RPMI7951 (cell line): ENCODE data around the gene SLC6A18. TPM values are rescaled to one million over a fixed set of nuclear protein-coding genes. Genes with fewer than 3 reads are reported as not detected.

Source experiments
- DNase-seq: peaks from one replicate; pipeline ENCODE4 v3.0.0-alpha.2; 2012; ENCODE audit warnings: low read depth
- total RNA-seq: library from RNA; depleted of rRNA; stranded (reverse); fragments of >200 nt; shearing (Covaris generic); gene quantifications from 2 replicates; pipeline ENCODE4 v1.2.3, GENCODE V29; 2014

SLC6A18 gene
- total RNA-seq, 1 experiment from 2014 or later, result not detected

DNA sequence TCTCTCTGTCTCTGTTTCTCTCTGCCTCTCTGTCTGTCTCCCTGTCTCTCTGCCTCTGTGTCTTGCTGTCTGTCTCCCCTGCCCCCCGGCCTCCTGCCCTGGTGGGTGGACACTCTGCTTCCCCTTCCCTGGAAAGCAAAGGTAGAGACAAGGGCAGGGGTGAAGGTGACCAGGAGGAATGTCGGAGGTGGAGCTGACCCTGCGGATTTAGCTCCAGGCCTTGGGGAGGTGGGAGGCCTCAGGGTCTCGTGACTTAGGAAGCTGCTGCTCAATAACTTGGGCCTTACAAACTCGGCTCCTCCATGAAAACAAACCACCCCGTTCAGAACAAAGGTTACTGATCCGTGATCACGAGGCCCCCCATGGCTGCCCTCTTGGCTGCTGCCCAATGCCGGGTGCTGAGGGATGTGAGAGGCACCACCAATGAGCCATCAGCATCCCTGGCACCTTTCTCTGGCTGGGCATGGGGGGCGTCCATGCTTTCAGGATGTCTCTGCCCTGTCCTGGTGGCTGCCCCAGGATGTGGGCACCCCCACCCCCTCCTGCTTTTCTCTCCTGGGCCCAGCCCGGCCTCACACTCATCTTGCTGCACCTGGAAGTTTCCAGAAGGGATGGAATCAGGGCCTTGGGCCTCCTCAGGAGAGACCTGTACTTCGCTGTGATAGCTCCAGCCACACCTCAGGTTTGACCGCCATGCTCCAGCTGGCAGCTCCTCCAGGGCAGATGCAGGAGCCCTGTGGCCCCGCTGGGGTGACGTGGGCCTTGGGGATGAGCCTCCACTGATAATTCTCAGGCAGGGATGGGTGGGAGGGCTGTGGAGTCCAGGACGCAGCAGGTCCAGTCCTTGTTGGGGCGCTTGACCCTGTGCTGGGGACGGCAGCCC lies 38.6 kb upstream of the SLC6A18 start:
- no peak for DNase-seq

DNA sequence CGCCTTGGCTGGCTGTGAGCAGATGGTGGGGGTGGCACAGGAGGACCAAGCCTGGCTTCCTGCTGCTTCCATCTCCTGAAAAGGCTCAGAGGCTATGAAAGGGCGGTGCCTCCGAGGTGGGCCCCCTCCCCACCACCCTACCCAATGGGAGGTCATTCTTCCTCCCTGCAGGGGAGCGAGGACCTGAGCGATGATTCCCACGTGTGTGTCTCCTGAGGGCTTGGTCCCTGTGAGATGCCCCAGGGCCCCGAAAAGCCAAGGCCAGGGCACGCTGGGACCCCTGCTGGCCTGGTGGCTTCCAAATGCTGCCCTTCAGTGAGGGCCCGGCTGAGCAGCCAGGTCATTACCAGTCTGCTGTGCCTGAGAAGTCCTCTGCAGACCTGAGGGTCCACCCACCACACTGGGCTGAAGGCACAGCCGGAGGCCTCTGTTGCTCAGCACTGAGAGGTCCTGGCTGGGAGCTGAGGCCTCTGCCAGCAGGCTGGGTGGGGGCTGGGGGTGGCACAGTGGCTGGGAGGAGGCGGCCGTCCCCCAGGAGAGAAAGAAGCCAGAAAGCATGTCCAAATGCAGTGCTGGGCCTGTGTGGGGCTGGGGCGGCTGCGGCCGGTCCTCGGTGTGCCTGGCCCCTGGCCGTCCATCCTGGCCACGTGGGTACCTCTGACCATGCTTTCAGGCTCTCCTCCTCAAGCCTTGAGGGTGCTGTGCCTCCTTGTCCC lies 37.8 kb upstream of the SLC6A18 start:
- DNase-seq, result no peak

DNA sequence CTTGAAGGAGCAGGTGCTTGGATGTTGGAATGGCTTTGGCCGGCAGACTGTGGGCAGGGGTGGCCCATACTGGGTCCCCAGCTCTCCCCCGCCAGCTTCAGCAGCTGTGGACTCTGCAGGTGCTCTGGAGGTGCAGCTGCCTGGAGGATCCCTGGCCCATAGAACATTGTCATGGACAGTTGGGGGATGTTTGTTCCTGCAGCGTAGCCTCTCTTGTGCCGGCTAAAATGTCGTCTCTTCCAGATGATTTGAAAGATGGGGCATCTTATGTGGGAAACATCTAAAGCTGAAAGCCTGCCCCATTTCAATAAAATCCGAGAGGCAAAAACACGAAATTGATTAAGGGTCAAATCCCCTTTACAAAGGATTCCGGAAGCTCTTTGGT lies 37.2 kb upstream of the SLC6A18 start:
- no peak for DNase-seq

- no peak for DNase-seq
Observed at GRCh38 chr5:1188464-1188863, 36.7 kb upstream of the SLC6A18 start.

DNA sequence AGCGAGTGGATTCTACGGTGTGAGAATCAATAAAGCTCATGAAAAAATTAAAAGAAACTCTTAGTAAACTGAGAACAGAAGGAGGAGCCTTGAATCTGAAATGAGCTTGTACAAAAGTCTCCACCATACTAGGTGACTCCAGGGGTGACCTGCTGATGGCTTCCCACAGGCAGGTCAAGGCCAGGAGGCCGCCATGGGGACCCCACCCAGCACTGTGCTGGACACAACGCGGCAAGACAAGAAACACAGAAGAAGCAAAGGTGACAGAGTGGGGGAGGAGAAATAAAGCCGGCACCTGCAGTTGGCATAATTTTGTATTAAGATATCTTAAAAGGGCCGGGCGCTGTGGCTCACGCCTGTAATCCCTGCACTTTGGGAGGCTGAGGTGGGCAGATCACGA lies 35.9 kb upstream of the SLC6A18 start:
- DNase-seq, result no peak

- DNase-seq, result no peak
Observed at GRCh38 chr5:1190278-1190677, 34.9 kb upstream of the SLC6A18 start.

GRCh38 chr5:1190837-1191239 lies 34.3 kb upstream of the SLC6A18 start:
- no peak for DNase-seq

- no peak for DNase-seq
Observed at GRCh38 chr5:1192971-1193590, 32.1 kb upstream of the SLC6A18 start.

GRCh38 chr5:1193591-1193985 lies 31.6 kb upstream of the SLC6A18 start:
- DNase-seq, result no peak

GRCh38 chr5:1194378-1194777 lies 30.8 kb upstream of the SLC6A18 start:
- DNase-seq, result no peak

DNA sequence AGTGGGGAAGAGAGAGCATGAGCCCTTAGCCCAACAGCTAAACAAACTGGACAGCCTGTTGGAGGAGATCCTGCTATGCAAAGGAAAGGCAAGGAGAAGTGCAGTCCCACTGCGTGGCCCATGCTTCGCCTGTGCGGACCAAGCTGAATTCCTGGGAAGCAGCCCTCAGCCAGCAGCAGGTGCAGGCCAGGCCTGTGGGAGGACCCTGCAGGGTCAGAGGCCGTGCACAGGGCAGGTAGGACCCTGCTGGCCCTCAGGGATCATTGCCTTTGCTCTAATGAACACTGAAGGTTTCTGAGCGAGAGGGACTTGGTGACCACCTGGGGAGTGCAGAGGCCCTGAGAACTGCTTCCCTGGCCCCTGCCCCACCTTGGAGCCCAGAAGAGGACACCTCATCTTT lies 29.7 kb upstream of the SLC6A18 start:
- DNase-seq, result no peak

GRCh38 chr5:1195916-1196315 lies 29.3 kb upstream of the SLC6A18 start:
- no peak for DNase-seq

GRCh38 chr5:1196562-1196961 lies 28.6 kb upstream of the SLC6A18 start:
- no peak for DNase-seq

DNA sequence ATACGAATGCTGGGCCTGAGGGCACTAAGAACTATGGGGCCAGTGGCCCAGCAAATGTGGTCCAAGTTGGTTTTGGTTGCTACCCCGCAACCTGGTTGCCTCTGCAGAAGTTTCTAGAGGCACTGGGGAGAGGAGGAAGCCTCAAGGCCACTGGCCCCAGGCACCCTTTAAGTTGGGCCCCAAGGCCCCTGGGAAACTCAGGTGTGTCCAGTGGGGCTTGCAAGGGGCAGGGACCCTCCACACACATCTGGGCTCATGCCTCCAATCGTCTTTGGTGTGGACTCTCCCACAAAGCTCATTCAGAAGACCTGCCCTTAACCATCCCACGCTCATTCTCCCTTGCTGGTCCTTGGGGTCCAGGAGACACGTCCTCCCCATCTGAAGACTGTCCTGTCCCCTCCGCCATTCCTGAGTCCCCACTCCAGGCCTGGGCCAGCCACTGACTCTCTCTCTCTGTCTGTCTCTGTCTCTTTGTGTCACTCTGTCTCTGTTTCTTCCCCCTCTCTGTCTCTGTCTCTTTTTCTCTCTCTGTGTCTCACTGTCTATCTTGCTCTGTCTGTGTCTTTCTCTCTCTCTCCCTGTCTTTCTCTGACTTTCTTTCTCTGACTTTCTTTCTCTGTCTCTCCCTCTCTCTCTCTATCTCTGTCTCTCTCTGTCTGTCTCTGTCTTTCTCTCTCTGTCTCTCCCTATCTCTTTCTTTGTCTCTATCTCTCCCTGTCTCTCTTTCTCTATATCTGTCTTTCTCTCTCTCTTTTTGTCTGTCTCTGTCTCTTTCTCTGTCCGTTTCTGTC lies 27.1 kb upstream of the SLC6A18 start:
- DNase-seq, result no peak

DNA sequence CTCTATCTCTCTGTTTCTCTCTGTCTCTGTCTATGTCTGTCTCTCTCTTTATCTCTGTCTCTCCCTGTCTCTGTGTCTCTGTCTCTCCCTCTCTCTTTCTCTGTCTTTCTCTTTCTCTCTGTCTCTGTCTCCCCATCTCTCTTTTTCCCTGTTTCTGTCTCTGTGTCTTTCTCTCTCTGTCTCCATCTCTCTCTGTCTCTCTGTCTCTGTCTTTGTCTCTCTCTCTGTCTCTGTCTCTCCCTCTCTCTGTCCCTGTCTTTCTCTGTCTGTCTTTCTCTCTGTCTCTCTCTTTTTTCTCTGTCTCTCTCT lies 25.9 kb upstream of the SLC6A18 start:
- DNase-seq, result no peak

GRCh38 chr5:1199649-1200494 lies 25.3 kb upstream of the SLC6A18 start:
- no peak for DNase-seq

DNA sequence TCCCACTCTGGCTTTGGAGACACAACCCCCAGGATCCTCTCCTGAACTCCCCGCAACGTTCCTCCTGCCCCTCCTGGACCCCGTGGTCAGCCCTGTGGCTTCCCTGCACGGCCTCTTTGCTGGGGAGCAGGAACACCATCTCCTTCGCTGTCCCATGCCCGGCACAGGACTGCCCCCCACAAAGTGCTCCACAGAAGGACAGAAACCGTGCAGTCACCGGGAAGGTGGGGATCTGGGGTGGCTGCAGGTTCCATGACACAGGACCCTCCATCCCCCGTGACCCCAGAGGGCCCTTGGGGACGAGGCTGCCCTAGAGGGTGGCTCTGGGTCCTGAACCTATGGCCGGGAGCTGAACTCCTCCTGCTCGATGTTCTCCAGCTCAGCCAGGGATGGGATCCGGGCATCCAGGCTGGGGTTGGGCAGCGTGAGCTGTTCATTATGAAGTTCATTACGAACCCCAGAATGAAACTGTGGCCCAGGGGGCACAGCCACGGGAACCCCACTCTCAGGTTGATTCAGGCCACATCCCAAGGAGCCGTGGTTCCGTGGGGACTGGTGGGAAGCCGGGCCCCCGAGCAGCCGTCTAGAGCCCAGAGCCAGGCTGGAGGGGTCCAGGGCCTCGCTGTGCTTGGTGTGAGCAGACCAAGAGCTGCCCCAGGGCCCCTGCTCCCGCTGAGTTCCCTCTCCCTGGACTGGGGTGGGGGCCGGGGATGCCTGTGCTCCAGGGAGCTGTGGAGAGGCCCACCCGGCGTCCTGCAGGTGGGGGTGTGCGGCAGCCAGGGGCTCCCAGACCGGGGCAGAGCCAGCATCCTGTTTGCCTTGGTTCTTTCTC lies 24.5 kb upstream of the SLC6A18 start:
- DNase-seq, result no peak

- no peak for DNase-seq
Observed at GRCh38 chr5:1201327-1202025, 23.7 kb upstream of the SLC6A18 start, which contains the start of gene SLC6A19. TSS of gene SLC6A19 (plus strand) at chr5:1201595. CDS start at chr5:1201651, 56 bp downstream.

- no peak for DNase-seq
Observed at GRCh38 chr5:1202026-1202797, 23.0 kb upstream of the SLC6A18 start.
